HG03064 (cell line): ENCODE measurements around the gene NUDT21.
A peak's percentile ranks its signal among the peaks of the same experiment; 100 is the strongest.

Source experiments
- ATAC-seq: cut with Tn5 transposase; IDR thresholded peaks from one replicate; pipeline ENCODE4 v1.9.1; 2021; ENCODE audit warnings: low read depth; ENCODE audit not compliant: unreplicated experiment

The NUDT21 gene

DNA sequence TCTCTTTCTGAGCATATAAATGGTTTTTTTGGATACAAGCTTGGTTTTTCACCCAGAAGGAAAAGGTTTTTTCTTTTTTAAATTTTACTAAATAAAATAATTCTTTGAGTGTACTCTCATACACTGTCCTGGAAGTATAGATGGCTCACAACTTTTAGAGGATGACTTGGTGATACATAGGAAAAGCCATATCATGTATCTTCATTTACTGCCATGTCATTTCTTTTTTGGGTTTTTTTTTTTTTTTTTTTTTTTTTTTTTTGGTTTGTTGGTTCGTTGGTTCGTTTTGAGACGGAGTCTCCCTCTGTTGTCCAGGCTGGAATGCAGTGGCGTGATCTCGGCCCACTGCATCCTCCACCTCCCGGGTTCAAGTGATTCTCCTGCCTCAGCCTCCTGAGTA, 12.0 kb upstream of the NUDT21 start:
- ATAC-seq = no peak

GRCh38 chr16:56462064-56462796, 11.1 kb upstream of the NUDT21 start:
- no peak for ATAC-seq

GRCh38 chr16:56460101-56460500, 9.0 kb upstream of the NUDT21 start:
- ATAC-seq = no peak

- ATAC-seq = no peak
These were observed 6.9 kb upstream of the NUDT21 start for GRCh38 chr16:56457927-56458470.

DNA sequence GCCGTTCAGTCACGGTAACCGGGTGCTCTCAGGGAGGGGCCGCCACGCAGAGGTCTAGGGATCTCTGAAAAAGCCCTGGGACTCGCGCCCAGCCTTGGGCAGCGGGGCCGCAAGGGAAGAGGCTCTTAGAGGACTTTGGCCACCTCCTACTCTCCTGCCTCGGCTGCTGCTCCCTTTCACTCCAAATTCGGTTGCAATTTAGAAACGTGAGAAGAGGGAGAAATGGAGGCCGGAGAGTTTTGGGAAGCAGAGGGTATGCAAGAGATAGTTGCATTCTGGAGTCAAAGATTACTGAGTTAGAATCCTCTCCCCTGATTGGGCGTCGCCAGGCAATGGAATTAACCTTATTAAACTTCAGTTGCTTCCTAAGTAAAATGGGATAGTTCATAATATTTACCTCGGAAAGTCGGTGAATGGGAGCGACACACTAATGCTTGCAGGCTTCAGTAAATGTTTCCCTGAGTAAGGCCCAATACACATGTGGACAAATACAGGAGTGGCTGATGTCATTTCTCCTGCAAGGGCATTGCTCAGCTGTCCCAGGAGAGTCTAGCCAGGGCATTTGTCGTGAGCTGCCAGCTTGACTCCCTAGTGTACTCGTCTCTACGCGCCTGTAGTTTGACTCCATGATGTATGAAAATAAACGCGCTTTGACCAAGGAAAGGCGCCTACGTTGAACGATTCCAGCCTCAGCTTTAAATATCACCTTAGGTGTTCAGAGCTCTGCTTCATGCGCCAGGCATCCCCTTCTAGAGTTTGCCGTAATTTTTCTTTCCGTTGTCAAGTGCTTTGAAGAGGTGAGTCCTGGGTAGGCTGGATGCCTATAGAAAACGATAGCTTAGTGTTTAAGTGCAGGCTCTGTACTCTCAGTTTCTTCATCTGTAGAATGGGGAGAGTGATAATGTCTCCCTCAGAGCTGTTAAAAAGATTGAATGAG, 889 bp upstream of the NUDT21 start:
- peak; percentile 40 for ATAC-seq

DNA sequence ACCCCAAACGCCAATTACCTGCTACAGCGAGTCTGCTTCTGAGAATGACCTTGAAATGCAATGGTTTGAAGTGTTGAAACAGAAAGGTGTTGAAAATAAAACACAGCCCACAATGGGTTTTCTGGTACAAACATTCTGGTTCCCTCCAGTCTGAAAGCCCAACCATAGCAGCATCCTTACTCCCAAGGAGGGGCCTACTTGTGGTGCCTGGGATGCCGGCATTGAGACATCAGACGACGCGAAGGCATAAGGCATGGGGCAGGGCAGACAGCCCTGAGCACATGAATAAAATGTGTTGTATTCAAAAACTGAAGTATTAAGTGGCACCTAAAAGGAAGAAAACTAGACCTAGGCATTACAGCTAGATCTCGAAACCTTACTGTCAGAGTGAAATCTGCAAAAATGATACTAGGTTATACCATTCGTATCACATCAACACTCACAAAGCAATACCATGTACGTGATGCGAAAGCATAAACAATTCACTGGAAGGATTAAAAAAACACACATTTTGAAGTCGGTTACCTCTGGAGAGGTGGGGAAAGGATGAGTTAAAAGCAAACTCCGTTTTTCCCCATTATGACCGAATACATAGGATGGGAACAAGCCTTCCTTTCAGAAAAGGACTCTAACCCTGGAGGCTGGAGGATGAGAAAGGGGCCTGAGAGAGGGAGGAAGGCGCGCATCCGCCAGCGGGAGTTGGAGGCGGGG, 702 bp downstream of the NUDT21 start:
- peak; percentile 25 for ATAC-seq

DNA sequence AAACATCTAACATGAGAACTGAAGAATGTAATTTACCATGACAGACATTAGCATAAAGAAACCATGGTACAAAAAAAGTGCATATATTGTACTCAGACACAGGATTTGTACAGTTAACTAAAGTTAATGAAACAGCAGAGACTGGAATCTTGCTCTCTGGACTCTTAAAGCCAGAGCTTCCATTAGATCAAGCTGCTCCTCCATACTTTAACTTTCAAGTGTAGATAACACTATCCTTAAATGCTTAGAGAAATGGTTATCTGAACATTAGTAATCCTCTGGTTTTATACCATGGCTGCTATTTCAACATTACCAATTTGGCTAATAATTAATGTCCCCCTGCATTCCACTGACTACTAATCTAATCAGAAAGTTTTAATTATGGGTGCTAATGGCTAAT, 3.1 kb downstream of the NUDT21 start:
- ATAC-seq = no peak

- ATAC-seq = no peak
These were observed 3.8 kb downstream of the NUDT21 start for GRCh38 chr16:56447286-56447685.

DNA sequence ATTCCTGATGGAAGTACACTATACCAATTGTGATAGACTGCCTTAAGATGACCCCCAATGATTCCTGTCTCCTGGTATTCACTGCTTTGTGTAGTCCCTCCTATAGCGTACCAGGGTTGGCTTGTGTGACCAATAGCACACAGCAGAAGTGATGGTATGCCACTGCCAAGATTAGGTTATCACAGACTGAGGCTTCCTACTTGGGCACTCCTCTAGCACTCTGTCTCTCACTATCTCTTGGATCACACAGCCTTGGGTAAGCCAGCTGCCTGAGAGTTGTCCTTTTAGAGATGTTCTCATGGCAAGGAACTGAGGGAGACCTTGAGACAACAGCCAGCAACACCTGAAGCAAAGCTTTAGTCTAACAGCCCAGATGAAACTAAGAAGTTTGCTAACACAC, 13.1 kb downstream of the NUDT21 start:
- ATAC-seq = no peak

DNA sequence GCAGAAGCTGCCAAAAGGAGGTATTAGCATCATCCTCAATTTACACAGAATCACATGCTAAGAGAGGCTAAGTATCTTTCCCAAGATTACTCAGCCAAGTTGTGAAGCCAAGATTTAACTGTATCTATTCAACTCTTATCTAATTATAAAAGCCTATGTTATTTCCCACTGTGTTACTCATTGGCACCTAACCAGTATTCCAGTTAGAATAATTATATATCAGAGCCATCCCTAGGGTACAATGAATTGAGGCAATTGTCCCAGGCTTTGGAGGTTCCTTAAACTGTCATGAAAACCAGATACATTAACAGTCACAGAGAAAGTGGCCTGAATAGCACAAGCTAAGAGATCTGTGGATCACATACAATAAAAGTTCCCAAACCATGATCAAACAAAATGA, 14.9 kb downstream of the NUDT21 start:
- no peak for ATAC-seq

DNA sequence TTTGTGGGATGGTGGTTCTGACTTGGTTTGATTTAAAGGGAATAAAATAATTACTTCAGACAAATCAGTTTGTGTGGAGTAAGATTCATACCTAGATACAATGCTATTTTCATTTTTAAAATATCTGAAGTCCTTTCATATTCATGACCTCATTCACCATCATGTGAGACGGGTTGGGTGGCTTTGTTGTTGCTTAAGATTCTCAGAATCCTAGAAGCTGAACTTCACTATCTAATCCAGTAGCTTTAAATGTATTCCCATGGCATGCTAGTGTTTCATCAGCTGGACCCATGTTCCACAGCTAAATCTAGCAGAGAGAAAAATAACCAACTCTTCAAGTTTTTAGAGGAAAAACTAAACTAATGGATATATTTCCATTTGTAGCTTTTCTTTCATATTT, 23.0 kb downstream of the NUDT21 start:
- no peak for ATAC-seq

GRCh38 chr16:56426585-56426984, 24.5 kb downstream of the NUDT21 start:
- no peak for ATAC-seq

GRCh38 chr16:56425439-56425832, 25.7 kb downstream of the NUDT21 start, which contains the start of gene AMFR:
TSS of gene AMFR (minus strand) at chr16:56425545. CDS start at chr16:56425327, 218 bp downstream.
- peak; percentile 75 for ATAC-seq

DNA sequence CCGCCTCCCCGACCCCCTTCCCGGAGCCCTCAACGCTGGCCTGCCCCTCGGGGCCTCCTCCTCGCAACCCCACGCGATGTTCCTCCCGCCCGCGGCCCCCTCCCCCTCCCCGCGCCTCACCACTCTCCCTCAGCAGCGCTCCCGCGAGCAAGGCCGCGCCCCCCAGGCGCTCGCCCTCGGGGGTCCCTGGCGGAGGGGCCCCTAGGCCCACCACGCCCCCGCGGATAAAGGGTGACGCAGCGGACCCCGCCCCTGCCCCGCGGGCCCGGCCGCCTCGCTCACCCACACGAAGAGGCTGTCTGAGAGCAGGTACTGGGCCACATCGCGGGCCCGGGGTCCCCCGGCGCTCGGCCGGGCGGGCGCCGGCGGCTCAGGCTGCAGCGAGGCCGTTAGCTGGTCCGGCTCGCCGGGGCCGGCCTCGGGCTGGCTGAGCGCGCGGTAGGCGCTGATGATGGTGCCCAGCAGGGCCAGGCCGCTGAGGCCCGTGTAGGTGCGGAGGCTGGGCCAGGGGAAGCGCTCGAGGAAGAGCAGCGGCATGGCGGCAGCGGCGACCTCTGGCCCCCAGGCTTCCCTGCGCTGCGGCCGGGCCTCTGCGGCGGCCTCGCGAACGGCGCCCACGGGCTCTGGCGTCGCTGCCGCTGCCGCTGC, 26.2 kb downstream of the NUDT21 start:
- ATAC-seq = peak; percentile 22

DNA sequence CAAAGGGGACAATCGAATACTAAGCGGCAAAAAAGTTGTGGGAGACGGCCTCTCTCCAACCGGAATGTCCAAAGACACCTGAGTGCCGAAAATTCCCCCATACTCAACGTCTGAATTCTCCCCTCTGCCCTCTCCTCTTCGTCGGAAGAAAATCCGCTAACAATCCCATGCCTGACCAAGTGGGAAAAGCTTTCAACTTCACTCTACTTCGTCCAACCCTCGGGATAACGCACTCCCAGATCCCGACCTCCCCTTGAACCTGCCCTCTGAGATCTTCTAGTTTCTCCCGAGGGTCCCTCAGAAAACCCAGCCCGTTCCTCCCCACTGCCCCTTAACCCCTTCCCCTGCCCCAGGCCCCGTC, 26.7 kb downstream of the NUDT21 start:
- ATAC-seq = no peak

- no peak for ATAC-seq
These were observed 27.3 kb downstream of the NUDT21 start for GRCh38 chr16:56423584-56424403.

DNA sequence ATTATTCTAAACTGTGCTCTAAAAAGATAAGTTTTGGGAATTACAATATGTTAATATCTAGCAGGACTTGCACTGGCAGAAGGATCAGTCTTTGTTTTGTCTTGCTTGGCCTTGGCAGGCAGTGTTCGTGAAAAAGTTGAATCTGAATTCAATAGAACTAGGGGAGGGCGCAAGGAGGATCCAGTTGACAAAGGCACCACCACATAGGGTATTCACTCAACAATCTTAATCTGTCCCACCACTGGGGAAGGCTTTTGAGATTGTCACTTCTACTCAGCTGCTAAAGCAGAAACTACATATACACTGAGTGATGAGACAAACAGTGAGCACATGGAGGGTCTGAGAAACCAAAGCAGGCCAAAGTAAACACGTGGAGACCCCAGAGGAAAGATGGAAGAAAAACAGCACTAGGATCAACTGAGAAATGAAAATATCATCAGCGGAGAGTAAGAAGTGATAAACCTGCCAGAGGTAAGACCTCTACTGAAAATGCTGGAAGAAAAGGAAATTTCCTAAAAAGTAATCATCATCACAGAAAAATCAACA, 28.2 kb downstream of the NUDT21 start:
- no peak for ATAC-seq

DNA sequence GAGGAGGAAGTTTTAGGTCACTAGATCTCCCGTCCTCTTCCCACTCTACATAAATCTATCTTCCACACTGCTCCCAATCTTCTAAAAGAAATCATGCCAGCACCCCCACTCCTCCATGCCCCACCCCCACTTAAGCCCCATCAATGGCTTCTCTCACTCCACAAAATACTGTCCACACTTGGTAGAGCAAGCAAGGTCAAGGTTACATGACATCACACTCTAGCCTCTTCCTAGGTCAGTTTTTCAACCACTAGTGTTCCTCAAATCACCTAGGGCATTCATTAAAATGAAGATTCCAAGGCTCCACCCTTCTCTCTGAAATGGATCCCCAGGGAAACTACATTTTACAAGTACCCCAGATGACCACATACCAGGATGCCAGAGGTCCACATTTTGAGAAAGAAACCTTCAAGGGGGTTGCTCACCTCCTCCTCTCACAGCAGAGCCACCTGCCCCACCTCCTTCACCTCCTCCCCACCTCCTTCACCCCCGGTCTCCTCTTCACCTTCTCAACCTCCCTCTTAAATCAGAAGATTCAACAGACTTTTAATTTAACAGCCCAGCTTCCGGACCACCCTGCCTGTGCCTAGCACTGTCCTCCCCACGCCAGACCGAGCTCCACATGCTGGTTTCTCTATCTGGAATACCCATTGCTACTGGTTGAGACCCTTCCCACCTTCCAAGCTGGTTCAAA, 29.0 kb downstream of the NUDT21 start:
- ATAC-seq = no peak

- no peak for ATAC-seq
These were observed 29.8 kb downstream of the NUDT21 start for GRCh38 chr16:56421313-56421712.
